Keratinocyte (primary cell): ENCODE measurements around the gene ORM2. TPM values are rescaled to one million over a fixed set of nuclear protein-coding genes. Genes with fewer than 3 reads are reported as not detected.

Experiments used
- DNase-seq: peaks from one replicate; pipeline ENCODE4 v3.0.0-alpha.2; 2011; ENCODE audit warnings: low read depth, missing footprints, low spot score
- FAIRE-seq: peaks from 2 replicates; lab custom pipeline; 2011; peaks lifted over from hg19 to GRCh38; lab: Jason Lieb, UNC
- H2AFZ ChIP-seq: 2 replicates; pipeline ENCODE4 v1.6.0; 2012; ENCODE audit warnings: low read length, control low read depth, inconsistent platforms; ENCODE audit not compliant: control insufficient read depth
- H3K27ac ChIP-seq: 2 replicates; pipeline ENCODE4 v1.5.1; 2011; ENCODE audit warnings: low read length; ENCODE audit not compliant: control insufficient read depth, insufficient read depth
- H3K27me3 ChIP-seq: 3 replicates; pipeline ENCODE4 v1.6.0; 2011; ENCODE audit warnings: low read length; ENCODE audit not compliant: control insufficient read depth, insufficient read depth; ENCODE audit errors: extremely low read depth
- H3K36me3 ChIP-seq, 2 experiments: 2 replicates in 1 of 2; 3 replicates in 1 of 2; pipeline ENCODE4 v1.5.1; 2011; ENCODE audit warnings: low read length in 2 of 2, mild to moderate bottlenecking in 1 of 2; ENCODE audit not compliant: control insufficient read depth in 2 of 2, insufficient read depth in 2 of 2; ENCODE audit errors: extremely low read depth in 1 of 2
- H3K4me1 ChIP-seq: 3 replicates; pipeline ENCODE4 v1.5.1; 2011; ENCODE audit warnings: low read length; ENCODE audit not compliant: control insufficient read depth, insufficient read depth; ENCODE audit errors: extremely low read depth
- H3K4me2 ChIP-seq: 3 replicates; pipeline ENCODE4 v1.6.0; 2011; ENCODE audit warnings: low read depth, low read length; ENCODE audit not compliant: control insufficient read depth, insufficient read depth; ENCODE audit errors: extremely low read depth
- H3K4me3 ChIP-seq, 3 experiments: fragments of 200-600 bp in 1 of 3; sonication (generic) in 1 of 3; 2 replicates in 2 of 3; 3 replicates in 1 of 3; pipeline ENCODE4 v1.5.1; 2011 to 2016; ENCODE audit warnings: low read length in 3 of 3, mild to moderate bottlenecking in 3 of 3, control low read depth in 2 of 3, inconsistent platforms in 1 of 3, low read depth in 1 of 3, mixed read lengths in 1 of 3, mixed run types in 1 of 3, moderate library complexity in 1 of 3; ENCODE audit not compliant: control insufficient read depth in 2 of 3, insufficient read depth in 2 of 3; ENCODE audit errors: extremely low read depth in 1 of 3
- H3K79me2 ChIP-seq: 2 replicates; pipeline ENCODE4 v1.6.0; 2012; ENCODE audit warnings: low read length; ENCODE audit not compliant: control insufficient read depth, insufficient read depth
- H3K9ac ChIP-seq: 3 replicates; pipeline ENCODE4 v1.6.0; 2011; ENCODE audit warnings: low read length; ENCODE audit not compliant: control insufficient read depth, insufficient read depth; ENCODE audit errors: extremely low read depth
- H3K9me1 ChIP-seq: 3 replicates; pipeline ENCODE4 v1.6.0; 2011; ENCODE audit warnings: low read length; ENCODE audit not compliant: control insufficient read depth, insufficient read depth; ENCODE audit errors: extremely low read depth
- H3K9me3 ChIP-seq: 2 replicates; pipeline ENCODE4 v1.5.1; 2012; ENCODE audit warnings: low read depth, low read length; ENCODE audit not compliant: control insufficient read depth
- H4K20me1 ChIP-seq: 3 replicates; pipeline ENCODE4 v1.6.0; 2011; ENCODE audit warnings: low read length; ENCODE audit not compliant: control insufficient read depth, insufficient read depth; ENCODE audit errors: extremely low read depth
- CTCF ChIP-seq, 3 experiments: IDR thresholded peaks in 1 of 3; conservative IDR thresholded peaks in 1 of 3; optimal IDR thresholded peaks in 1 of 3; 2 replicates in 2 of 3; 3 replicates in 1 of 3; pipeline versions ENCODE3 to v1.5.1; 2011; ENCODE audit warnings: low read length in 3 of 3, mild to moderate bottlenecking in 3 of 3, moderate library complexity in 2 of 3, control low read depth in 1 of 3, inconsistent platforms in 1 of 3; ENCODE audit not compliant: insufficient read depth in 2 of 3; ENCODE audit errors: extremely low read depth in 1 of 3
- EZH2 ChIP-seq: IDR thresholded peaks from one replicate; pipeline ENCODE4 v1.6.1; 2012; ENCODE audit warnings: inconsistent platforms, mild to moderate bottlenecking, low read length, moderate library complexity
- dilution Hi-C: fragments of 300-500 bp; cut with MboI; formaldehyde crosslinking; loops from one replicate; pipeline ENCODE4 v1.7.0; 2020; ENCODE audit warnings: low sequenced_read_pairs; ENCODE audit not compliant: extremely low pct_ligation_motif_present
- polyA plus RNA-seq, 5 experiments: library from polyadenylated mRNA; depleted of rRNA in 3 of 5; stranded (reverse) in 3 of 5; stranded (forward) in 1 of 5; unstranded in 1 of 5; fragments of >200 nt; gene quantifications; 1 replicate in 1 of 5; 2 replicates in 3 of 5; 3 replicates in 1 of 5; pipeline versions ENCODE4 v1.2.1 to v1.2.3, GENCODE V29; 2011 to 2012; ENCODE audit warnings: missing spikeins in 2 of 5, low read depth in 1 of 5, low replicate concordance in 1 of 5

Gene ORM2
- polyA plus RNA-seq, 1 donor (not counting 4 experiments of a cell fraction or from before 2014, with no cell fraction given): not detected

- H3K27ac ChIP-seq: no peak overlapping the region
- peaks cover 0 to 5% of the 10 kb centered on the region in 2 experiments for H3K36me3 ChIP-seq
- no peaks in the 10 kb centered on the region for H3K9me1 ChIP-seq
- H3K9ac ChIP-seq: no peak overlapping the region
- H3K4me2 ChIP-seq: no peak overlapping the region
- no peaks in the 10 kb centered on the region for H4K20me1 ChIP-seq
- H3K79me2 ChIP-seq: no peaks in the 10 kb centered on the region
- no peak for DNase-seq
- FAIRE-seq: no peak
- dilution Hi-C loops: no loop called here
- no peak overlapping the region for H3K4me3 ChIP-seq
- H3K27me3 ChIP-seq: no peaks in the 10 kb centered on the region
- no peaks in the 10 kb centered on the region for H3K9me3 ChIP-seq
- TF ChIP-seq EZH2: no peak
- TF ChIP-seq CTCF (optimal IDR thresholded peaks at IDR 0.05 in 1 of 3, IDR thresholded peaks at IDR 0.05 in 1 of 3, conservative IDR thresholded peaks at IDR 0.05 in 1 of 3; ENCODE audit: extremely low read depth in 1 of 3, insufficient read depth in 2 of 3, low read length in 3 of 3): no peak
- no peak overlapping the region for H2AFZ ChIP-seq
- no peaks in the 10 kb centered on the region for H3K4me1 ChIP-seq
Observed at GRCh38 chr9:114365194-114365593, 35.5 kb downstream of the ORM2 start.

- Histone ChIP-seq H4K20me1 (no peaks in the 10 kb centered on the region), H3K27ac (no peak overlapping the region), H2AFZ (no peak overlapping the region), H3K4me1 (peaks cover 6% of the 10 kb centered on the region), H3K9me3 (no peaks in the 10 kb centered on the region), H3K79me2 (no peaks in the 10 kb centered on the region), H3K9me1 (no peaks in the 10 kb centered on the region), H3K27me3 (no peaks in the 10 kb centered on the region), H3K4me2 (no peak overlapping the region), H3K36me3 (peaks cover 0 to 4% of the 10 kb centered on the region in 2 experiments), H3K4me3 (no peak overlapping the region), H3K9ac (no peak overlapping the region)
- no peak for TF ChIP-seq CTCF (optimal IDR thresholded peaks at IDR 0.05 in 1 of 3, IDR thresholded peaks at IDR 0.05 in 1 of 3, conservative IDR thresholded peaks at IDR 0.05 in 1 of 3; ENCODE audit: extremely low read depth in 1 of 3, insufficient read depth in 2 of 3, low read length in 3 of 3)
- no peak for TF ChIP-seq EZH2
- dilution Hi-C loops: no loop called here
- no peak for DNase-seq
- FAIRE-seq: no peak
Observed at GRCh38 chr9:114366334-114367128, 36.9 kb downstream of the ORM2 start.
